NCI-H345 (cell line): ENCODE measurements around the gene UBC.
"Not testable (repeated sequence)": the region's sequence is repeated elsewhere in the genome, so short reads cannot be mapped to it uniquely, and the experiment has no call there.

Source experiments
- DNase-seq: peaks from one replicate; lab custom pipeline; 2025; lab: John Stamatoyannopoulos, UW

UBC gene

DNA sequence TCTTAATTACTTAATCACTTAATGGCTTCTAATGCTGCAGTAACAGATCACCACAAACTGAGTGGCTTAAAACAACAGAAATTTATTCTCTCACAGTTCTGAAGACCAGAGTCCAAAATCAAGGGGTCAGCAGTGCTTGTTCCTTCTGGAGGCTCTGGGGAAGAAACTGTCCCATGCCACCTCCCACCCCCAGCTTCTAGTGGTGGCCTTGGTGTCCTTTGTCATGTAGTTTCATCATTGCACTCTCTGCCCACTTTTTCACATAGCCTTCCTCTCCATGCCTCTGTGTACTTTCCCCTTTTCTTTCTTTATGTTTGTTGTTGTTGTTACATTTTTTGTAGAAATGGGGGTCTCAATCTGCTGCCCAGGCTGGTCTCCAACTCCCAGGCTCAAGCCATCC, 16.1 kb upstream of the UBC start:
- no peak for DNase-seq

DNA sequence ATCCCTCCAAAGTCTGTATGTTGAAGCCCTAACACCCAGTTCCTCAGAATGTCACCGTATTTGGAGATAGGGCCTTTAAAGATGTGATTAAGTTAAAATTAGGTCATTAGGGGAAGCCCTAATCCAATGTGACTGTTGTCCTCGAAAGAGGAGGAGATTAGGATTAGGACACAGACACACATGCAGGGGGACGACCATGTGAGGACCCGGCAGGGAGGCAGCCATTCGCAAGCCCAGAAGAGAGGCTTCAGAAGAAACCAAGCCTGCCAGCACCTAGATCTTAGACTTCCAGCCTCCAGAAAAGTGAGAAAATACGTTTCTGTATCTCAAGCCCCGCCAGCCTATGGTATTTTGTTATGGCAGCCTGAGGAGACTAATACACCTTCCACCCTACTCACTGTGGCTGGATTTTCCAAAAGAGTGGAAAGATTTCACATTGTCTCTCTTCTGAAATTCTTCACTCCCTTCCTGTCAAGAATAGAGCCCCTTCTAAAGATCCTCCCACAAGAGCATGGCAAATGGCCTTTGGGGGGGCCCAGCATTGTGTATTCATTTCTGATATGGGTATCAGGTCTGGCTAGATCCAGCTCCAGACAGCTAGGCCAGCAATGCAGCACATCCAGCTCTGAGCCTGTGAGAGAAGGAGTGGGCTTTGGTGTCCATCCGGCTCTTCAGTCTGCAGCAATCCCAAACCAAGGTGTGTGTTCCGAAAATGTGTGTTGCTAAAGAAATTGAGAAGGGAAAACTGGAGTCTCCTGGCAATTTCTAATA, 15.4 kb upstream of the UBC start:
- no peak for DNase-seq

DNA sequence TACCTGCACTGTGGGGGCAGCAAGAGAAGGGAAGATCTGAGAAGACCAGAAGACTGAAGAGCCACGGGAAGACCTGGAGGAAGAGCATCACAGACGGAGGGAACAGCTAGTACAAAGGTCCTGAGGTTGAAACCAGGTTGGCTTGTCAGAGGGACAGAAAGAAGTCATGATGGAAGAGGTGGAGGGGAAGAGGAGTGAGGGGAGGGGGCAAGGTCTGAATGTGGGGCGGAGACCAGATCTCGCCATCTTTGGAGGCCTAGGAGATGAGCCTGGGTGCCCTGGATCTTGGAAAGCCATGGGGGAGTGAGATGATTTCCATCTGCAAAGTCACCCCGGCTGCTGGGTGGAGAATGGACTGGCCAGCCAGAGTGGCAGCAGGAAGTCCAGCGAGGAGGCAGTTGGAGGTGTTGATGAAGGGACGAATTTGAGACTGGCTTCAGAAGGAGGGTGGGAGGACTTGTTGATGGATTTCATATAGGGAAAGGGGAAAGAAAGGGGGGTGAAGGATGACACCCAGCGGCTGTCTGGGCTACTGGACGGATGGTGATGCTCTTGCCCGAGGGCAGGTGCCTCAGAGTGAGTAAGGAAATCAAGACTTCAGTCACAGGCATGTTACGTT, 14.6 kb upstream of the UBC start:
- no peak for DNase-seq

DNA sequence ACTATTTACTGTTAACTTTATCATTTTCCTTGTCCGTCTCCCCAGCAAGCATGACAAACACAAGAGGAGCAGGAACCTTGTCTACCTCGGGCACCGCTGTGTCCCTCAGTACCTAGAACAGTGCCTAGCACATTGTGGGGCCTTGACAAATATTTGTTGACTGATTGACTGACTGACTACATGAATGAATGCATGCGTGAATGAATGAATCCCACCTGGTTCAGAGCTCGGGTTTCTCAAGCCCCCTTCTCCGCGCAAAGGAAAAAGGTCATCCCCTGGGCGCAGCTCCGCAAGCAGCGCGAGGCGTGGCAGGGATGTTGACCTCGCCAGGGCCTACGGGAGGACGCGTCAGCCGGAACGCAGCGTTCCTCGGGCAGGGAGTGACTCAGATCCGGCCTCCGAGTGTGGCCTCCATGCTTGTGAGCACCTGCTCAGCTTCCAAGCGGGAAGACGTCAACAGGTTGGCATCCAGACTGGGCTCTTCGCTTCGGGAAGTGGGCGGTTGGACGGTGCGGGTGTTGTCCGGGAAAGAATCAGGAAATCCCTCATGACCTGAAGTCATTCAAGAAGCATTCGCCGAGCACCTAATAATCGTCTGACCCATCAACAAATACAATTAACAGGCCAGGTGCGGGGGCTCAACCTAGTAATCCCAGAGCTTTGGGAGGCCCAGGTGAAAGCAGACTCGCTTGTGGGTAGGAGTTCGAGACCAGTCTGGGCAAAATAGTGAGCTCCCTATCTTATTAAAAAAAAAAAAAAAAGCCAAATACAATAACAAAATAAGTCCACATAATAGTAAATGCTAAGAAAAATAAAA, 13.9 kb upstream of the UBC start:
- no peak for DNase-seq

DNA sequence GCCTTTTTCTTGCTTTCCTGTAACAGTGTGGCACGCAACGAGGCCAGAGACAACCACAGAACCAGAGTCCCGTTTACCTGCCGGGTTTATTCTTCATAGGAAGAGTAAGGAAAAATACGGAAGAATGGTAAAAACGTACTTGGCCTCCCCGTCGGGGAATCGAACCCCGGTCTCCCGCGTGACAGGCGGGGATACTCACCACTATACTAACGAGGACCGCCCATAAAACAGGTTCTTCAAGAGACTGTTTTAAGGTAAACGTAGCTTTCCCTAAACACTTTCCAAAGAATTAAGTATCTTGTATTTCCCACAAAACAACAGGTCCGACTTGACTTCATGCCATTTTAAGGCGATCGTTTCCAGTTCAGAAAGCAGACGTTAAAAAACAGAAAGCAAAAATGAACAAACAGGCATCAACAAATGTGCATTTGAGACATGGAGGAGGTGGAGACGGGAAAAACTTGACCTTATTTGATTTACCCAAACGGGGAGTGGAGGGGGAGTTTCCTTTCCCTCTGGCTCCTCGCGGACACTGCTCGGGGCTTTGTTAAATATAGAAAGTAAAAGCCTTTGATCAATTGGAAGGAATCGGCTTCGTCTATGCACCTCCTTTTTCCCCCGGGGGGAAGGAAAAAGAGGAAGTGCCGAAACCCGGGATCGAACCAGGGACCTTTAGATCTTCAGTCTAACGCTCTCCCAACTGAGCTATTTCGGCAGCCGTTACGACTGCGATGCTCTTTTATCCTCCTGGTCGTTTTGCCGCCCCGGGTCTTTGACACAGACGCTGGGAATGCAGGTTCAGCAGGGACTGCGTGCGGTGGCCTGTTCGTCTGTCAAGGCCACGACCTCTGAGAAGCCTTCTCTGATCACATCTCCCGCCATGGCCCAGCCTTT, 13.0 kb upstream of the UBC start:
- DNase-seq: no peak

DNA sequence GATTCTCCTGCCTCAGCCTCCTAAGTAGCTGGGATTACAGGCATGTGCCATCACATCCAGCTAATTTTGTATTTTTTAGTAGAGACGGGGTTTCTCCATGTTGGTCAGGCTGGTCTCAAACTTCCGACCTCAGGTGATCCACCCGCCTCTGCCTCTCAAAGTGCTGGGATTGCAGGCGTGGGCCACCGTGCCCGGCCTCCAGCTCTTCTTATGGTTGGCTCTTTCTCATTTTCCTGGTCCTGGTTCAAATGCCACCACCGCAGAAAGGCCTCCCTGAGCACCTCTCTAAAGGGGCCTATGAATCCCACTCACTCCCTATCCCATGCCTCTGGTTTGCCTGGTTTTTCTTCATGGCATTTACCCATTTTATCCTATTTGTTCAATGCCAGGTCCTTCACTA, 11.3 kb upstream of the UBC start:
- DNase-seq: not testable (repeated sequence)

DNA sequence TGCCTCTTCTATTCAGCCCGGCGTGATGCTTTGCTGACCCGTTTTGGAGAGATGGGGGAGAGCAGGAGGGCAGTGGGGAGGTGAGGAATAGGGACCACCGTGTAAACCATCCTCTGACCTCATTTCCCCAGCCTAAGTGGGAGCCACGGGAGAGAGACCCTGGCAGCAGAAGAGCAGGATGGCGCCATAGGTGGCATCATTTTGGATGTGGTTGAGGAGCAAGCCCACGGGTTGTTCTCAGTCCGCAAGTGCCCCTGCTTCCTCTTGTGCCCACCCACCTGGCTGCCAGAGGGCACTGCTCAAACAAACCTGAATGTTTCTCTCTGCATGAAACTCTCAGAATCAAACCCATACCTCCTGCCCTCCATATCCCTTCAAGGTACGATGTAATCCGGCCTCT, 10.7 kb upstream of the UBC start:
- no peak for DNase-seq

DNA sequence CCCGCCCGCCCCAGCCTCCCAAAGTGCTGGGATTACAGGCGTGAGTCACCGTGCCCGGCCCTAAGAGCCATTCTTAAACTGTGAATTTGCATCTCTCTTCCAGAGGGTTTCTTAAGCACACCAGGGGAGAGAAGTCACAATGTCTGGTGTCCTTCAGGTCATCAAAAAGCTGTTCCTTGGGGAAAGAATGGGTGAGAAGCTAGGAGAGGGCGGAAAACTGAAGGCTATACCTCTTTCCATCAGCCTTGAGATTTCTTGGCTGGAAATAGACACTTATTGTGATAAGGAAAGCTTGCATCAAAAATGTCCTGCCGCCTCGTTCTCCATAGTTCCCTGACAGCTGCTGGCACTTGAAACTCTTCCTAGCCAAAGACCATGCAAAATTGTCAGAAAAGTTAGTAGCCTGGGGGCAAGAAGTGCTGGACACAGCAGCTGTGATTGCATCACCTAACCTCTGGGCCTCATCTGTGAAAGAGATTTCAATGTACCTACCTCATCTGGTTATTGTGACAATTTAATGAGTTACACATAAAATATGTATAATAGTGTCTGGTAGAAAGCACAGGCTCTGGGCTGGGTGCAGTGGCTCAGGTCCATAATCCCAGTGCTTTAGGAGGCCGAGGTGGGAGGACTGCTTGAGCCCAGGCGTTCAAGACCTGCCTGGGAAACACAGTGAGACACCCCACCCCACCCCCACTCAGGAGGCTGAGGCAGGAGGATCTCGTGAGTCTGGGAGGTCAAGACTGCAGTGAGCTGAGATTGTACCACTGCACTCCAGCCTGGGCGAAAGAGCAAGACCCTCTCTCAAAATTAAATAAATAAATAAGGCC, 9.7 kb upstream of the UBC start:
- DNase-seq: no peak

DNA sequence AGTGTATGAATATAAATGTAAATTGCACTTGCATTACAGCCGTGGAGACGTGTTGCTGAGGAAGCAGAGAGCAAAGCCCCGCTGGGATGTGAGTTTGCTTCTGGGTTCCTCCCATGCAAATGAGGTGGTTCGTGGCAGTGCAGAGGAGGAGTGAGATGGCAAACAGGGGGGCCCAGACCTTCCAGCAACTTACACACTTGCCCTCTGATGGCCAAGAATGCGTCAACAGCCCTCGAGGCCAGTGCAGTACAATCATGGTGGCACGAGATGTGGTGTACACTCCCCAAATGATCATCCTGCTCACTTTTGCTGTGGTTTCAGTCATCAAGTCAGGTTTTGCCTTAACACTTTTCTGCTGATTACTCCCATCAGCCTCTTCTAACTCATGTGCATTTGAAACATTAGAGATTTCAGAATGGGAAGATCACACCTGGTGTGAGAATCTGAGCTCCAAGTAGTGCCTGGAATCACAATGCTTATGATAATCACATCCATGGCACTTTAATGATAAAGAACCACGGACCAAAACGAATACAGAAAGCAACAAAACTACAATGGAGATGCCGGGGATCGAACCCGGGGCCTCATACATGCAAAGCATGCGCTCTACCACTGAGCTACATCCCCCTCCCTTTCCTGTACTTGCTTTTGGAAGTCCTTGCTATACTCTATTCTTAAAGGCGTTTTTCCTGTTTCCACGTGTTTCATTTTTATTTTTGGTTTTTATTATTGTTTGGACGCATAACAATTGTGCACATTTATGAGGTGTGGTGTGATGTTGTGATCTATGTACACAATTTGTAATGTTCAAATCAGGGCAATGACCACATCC, 7.0 kb upstream of the UBC start:
- DNase-seq: no peak

DNA sequence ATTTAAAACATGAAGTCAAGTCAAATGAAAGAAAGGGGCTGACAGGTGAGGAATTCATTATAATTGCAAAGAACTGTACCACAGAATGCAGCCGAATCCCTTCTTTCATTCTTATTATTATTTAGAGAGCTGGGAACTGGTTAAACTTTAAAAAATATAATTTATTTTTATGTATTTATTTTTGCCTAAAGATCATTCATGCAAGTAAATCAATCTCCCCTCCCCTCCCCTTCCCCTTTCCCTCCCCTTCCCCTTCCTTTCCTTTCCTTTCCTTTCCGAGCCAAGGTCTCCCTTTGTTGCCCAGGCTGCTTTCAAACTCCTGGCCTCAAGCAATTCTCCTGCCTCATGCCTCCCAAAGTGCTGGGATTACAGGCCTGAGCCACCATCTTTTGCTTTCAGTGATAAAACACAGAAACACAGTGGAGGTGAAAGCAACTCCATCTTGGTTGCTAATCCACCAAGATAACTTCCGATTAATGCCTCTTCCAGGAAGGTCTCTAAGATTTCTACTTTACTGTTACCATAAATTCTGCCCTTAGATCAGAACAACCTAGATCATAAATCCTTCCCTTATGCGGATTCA, 6.0 kb upstream of the UBC start:
- DNase-seq: no peak

DNA sequence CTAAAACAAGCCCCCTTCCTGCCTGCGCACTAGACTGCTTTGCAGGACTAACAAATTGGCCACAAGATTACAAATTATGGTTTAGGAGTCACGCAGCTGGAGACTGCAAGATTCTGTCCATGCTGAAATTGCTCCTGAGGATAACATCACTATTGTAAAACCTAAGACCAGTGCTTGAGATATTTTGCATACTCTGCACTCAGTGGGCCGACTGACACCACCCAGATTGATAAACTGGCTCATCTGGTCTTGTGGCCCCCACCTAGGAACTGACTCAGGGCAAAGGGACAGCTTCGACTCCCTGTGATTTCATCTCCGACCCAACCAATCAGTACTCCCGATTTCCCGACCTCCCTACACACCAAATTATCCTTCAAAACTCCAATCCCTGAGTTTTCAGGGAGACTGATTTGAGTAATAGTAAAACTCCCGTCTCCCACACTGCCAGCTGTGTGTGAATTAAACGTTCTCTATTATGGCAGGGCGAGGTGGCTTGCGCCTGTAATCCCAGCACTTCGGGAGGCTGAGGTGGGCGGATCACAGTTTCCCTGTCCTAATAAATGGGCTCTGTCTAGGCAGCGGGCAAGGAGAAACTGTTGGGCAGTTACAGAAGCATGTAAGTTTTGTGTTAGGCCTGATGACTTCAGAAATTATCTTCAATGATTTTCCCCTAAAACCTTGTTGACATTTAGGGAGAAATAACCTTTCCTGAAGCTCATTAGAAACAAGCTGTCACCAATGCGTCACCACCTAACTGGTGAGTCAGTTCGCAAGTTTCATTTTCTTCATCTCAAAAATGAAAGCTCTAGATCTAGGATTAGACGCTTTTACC, 5.3 kb upstream of the UBC start:
- DNase-seq: no peak

DNA sequence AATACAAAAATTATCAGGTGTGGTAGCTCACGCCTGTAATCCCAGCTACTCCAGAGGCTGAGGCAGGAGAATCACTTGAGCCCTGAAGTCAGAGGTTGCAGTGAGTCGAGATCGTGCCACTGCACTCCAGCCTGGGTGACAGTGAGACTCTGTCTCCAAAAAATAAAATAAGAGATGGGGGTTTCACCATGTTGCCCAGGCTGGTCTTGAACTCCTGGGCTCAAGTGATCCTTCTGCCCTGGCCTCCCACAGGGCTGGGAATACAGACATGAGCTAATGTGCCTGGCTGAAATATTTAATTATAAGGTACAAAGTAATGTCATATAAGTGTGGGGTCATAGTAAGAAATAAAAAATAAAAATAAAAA, 4.2 kb upstream of the UBC start:
- DNase-seq: not testable (repeated sequence)

DNA sequence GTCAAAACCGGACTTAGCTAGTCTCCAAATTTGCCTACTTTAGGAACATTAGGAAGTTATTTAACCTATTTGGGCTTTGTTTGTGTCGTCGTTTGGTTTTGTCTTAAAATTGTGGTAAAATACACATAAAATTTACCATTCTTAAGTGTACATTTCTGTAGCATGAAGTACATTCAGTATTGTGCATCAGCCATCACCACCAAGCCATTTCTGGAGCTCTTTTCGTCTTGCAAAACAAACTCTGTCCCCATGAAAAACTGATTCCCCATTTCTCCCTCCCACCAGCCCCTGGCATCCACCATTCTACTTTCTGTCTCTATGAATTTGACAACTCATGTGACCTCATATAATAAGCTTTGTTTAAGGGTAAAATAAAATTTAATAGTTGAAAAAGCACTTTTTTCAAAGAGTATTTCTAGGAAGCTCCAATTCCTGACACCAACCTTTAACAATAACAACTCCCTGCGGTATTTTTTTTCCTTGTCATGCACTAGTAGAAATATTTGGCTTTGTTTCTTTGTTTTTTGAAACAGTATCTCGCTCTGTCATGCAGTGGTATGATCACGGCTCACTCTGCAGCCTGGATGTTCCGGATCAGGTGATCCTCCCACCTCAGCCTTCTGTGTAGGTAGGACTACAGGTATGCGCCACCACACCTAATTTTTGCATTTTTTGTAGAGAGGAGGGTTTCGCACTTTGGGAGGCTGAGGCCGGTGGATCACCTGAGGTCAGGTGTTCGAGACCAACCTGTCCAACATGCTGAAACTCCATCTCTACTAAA, 3.6 kb upstream of the UBC start:
- DNase-seq: no peak

DNA sequence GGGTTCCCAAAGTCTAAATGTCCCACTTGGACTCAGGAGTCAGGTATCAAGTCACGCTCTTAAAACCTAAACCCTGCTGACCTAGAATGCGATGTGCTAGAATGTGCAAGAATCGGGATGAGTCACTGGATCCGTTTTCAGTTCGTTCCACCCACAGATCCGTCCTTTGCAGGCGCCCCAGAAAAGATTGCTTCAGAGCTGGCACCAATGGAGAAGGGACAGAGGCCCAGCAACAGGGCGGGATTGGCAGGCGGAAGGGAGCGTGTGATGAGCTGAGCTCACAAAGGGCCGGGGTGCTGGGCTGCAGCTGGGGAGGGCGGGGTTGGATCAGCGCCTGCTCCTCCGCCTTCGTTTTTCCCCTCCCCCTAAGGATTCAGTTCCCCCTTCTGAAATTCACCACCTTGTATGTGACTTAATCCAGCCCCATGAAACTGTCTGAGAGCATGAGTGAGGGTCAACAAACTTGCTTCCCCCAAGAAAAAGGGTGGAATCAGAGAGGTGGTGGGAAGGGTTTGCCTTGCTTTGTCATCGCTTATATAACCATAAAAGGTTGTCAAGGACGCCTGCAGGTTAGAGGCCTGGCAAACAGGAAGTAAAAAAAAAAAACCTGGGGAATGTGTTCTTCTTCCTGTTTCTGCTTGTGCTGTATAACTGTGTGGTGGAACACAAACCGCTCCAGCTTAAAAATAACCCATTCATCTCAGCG, 2.8 kb upstream of the UBC start:
- DNase-seq: no peak

DNA sequence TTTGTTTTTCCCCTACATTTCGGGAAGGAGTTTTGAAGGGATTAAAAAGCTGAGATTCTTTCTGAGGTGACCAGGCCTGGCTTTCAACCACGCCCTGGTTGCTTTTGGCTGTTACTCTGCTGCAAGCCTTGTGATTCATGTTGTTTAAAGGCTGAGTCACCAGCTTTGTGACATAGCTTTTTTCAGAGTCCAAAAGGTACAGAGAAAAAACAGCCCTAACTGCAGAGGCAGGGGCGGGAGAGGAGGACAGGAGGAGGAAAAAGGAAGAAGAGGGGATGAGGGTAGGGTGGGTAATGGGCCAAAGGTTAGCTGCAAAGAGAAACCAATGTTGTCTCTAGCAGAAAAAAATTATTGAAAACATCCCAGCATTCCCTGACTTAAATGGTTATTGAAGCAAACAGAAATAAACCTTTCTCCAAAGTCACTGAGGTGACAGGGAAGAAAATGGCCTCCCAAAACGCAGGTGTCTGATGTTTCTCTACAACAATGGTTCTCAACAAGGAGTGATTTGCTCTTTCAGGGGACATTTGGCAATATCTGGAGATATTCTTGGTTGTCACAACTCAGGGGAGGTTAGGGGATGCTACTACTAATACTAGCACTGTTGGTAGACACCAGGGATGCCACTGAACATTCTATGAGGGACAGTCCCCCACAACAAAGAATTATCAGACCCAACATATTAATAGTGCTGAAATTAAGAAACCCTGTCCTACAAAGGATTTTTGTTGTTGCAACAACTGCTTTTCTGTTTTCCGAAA, 2.1 kb upstream of the UBC start:
- DNase-seq: no peak
